Neural progenitor cell (in vitro differentiated cells): ENCODE results near the gene CD24. TPM values are rescaled to one million over a fixed set of nuclear protein-coding genes. Genes with fewer than 3 reads are reported as not detected.
"Not testable (repeated sequence)": the region's sequence is repeated elsewhere in the genome, so short reads cannot be mapped to it uniquely, and the experiment has no call there.

Experiments used
- DNase-seq: peaks from one replicate; pipeline ENCODE4 v3.0.0-alpha.2; 2016; ENCODE audit warnings: low spot score
- H2AFZ ChIP-seq: fragments of 200-600 bp; sonication (generic); replicated peaks from 2 replicates; pipeline ENCODE4 v1.6.1; 2016; ENCODE audit warnings: antibody characterized with exemption
- H3F3A ChIP-seq: fragments of 200-600 bp; sonication (generic); 2 replicates; pipeline ENCODE4 v1.6.1; 2016; ENCODE audit warnings: antibody characterized with exemption, low read depth
- H3K27ac ChIP-seq: fragments of 200-600 bp; sonication (generic); 2 replicates; pipeline ENCODE4 v1.5.1; 2016; ENCODE audit warnings: mild to moderate bottlenecking
- H3K27me3 ChIP-seq: fragments of 200-600 bp; sonication (generic); 2 replicates; pipeline ENCODE4 v1.6.1; 2016; ENCODE audit warnings: mild to moderate bottlenecking, moderate library complexity
- H3K36me3 ChIP-seq: fragments of 200-600 bp; sonication (generic); 2 replicates; pipeline ENCODE4 v1.5.1; 2016
- H3K4me1 ChIP-seq: fragments of 200-600 bp; sonication (generic); 2 replicates; pipeline ENCODE4 v1.6.1; 2016; ENCODE audit warnings: mixed run types
- H3K4me2 ChIP-seq: fragments of 200-600 bp; sonication (generic); 2 replicates; pipeline ENCODE4 v1.6.1; 2016
- H3K4me3 ChIP-seq: fragments of 200-600 bp; sonication (generic); 2 replicates; pipeline ENCODE4 v1.5.1; 2016
- H3K79me2 ChIP-seq: fragments of 200-600 bp; sonication (generic); 2 replicates; pipeline ENCODE4 v1.6.1; 2016; ENCODE audit warnings: low read depth
- H3K9ac ChIP-seq: fragments of 200-600 bp; sonication (generic); 2 replicates; pipeline ENCODE4 v1.6.1; 2016
- H3K9me3 ChIP-seq: fragments of 200-600 bp; sonication (generic); 2 replicates; pipeline ENCODE4 v1.5.1; 2016; ENCODE audit warnings: low read depth
- H4K20me1 ChIP-seq: fragments of 200-600 bp; sonication (generic); 2 replicates; pipeline ENCODE4 v1.6.1; 2016; ENCODE audit warnings: low read depth
- H3K27ac Mint-ChIP-seq: 3 replicates; pipeline ENCODE4 v1.8.0; 2021; ENCODE audit warnings: mixed read lengths
- H3K27me3 Mint-ChIP-seq: 2 replicates; pipeline ENCODE4 v1.8.0; 2022; ENCODE audit warnings: low read depth, mild to moderate bottlenecking, inconsistent platforms, moderate library complexity, mixed read lengths; ENCODE audit not compliant: insufficient read depth
- H3K36me3 Mint-ChIP-seq: 3 replicates; pipeline ENCODE4 v1.8.0; 2021; ENCODE audit warnings: mixed read lengths
- H3K4me1 Mint-ChIP-seq: 3 replicates; pipeline ENCODE4 v1.8.0; 2021; ENCODE audit warnings: mixed read lengths
- H3K4me3 Mint-ChIP-seq: 3 replicates; pipeline ENCODE4 v1.8.0; 2021; ENCODE audit warnings: mild to moderate bottlenecking, moderate library complexity, mixed read lengths
- H3K9me3 Mint-ChIP-seq: 3 replicates; pipeline ENCODE4 v1.8.0; 2020; ENCODE audit warnings: mixed read lengths
- EZH2 ChIP-seq: fragments of 200-600 bp; sonication (generic); IDR thresholded peaks from 2 replicates; pipeline ENCODE4 v1.6.1; 2017; ENCODE audit warnings: antibody characterized with exemption, mild to moderate bottlenecking, moderate library complexity
- EZH2phosphoT487 ChIP-seq: fragments of 200-600 bp; sonication (generic); IDR thresholded peaks from 2 replicates; pipeline ENCODE4 v1.6.1; 2017; ENCODE audit warnings: antibody characterized with exemption
- total RNA-seq: library from RNA; depleted of rRNA; stranded (reverse); fragments of >200 nt; gene quantifications from 2 replicates; pipeline ENCODE4 v1.2.3, GENCODE V29; 2015; ENCODE audit warnings: low replicate concordance
- TF ChIP-seq, protein P1 (sequence below): fragments of 200-600 bp; sonication (generic); IDR thresholded peaks from 2 replicates; pipeline ENCODE4 v1.5.1; 2017; ENCODE audit warnings: antibody characterized with exemption, mild to moderate bottlenecking

Gene CD24
- 330 and 448 TPM in 2 replicates for total RNA-seq

DNA sequence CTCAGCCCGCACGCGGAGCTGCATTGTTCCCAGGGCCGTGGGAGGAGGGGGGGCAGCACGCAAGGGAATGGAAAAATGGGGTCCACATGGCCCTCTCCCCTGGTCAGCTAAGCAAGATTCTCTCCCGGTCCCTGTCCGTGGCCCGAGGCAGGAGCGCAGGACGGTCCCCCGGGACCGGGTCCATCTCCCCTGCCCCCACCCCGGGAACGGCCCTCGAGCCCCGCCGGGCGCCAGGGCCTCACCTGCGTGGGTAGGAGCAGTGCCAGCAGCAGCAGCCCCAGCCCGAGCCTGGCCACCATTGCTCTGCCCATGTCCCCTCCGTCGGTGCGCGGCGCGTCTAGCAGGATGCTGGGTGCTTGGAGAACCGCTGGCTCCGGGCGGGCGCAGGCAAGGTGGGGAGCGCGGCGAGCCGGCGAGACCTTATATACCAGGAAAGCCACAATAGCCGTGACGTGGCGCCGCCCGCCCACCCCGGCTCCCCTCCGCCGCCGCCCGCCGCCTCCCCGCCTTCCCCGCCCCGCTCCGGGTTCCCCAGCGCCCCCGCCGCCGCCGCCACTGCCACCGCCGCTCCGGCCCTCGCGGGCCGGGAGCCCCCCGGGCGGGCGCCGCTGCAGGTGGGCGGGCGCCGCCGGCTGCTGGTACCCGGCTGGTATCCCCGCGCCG lies at the start of gene CD24:
CD24 (minus strand) TSS at position 394 of the 663 bp plus-strand sequence; CDS start at position 311, 83 bp downstream.
- TF ChIP-seq, protein P1, sequence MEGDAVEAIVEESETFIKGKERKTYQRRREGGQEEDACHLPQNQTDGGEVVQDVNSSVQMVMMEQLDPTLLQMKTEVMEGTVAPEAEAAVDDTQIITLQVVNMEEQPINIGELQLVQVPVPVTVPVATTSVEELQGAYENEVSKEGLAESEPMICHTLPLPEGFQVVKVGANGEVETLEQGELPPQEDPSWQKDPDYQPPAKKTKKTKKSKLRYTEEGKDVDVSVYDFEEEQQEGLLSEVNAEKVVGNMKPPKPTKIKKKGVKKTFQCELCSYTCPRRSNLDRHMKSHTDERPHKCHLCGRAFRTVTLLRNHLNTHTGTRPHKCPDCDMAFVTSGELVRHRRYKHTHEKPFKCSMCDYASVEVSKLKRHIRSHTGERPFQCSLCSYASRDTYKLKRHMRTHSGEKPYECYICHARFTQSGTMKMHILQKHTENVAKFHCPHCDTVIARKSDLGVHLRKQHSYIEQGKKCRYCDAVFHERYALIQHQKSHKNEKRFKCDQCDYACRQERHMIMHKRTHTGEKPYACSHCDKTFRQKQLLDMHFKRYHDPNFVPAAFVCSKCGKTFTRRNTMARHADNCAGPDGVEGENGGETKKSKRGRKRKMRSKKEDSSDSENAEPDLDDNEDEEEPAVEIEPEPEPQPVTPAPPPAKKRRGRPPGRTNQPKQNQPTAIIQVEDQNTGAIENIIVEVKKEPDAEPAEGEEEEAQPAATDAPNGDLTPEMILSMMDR: no peak
- no peak for TF ChIP-seq EZH2
- TF ChIP-seq EZH2phosphoT487: no peak
- Histone ChIP-seq H3K4me2 (peak within 1 kb of the TSS; percentile 88), H3K27ac (peak within 1 kb of the TSS; percentile 93), H3K9me3 (no peaks in the 10 kb centered on the region), H4K20me1 (peaks cover 46% of the 10 kb centered on the region), H2AFZ (peak within 1 kb of the TSS; percentile 90), H3K4me3 (peak within 1 kb of the TSS; percentile 96), H3K36me3 (peaks cover 7% of the 10 kb centered on the region), H3K9ac (peak within 1 kb of the TSS; percentile 72), H3F3A (peaks cover 39% of the 10 kb centered on the region), H3K4me1 (peaks cover 13% of the 10 kb centered on the region), H3K27me3 (no peaks in the 10 kb centered on the region), H3K79me2 (peaks cover 55% of the 10 kb centered on the region)
- Mint-ChIP-seq H3K4me3 (peak within 1 kb of the TSS; percentile 96), H3K9me3 (peaks cover 2% of the 10 kb centered on the region), H3K36me3 (peaks cover 21% of the 10 kb centered on the region), H3K27me3 (peaks cover 14% of the 10 kb centered on the region), H3K4me1 (peaks cover 19% of the 10 kb centered on the region), H3K27ac (peak within 1 kb of the TSS; percentile 95)
- DNase-seq: peak; percentile 89

GRCh38 chr6:107021446-107022185 lies 47.1 kb upstream of the CD24 start:
- H3K4me1 Mint-ChIP-seq: no peaks in the 10 kb centered on the region
- Histone ChIP-seq H3K9me3 (no peaks in the 10 kb centered on the region), H3K9ac (no peak overlapping the region), H3K27me3 (no peaks in the 10 kb centered on the region), H4K20me1 (no peaks in the 10 kb centered on the region), H3K4me1 (no peaks in the 10 kb centered on the region), H2AFZ (no peak overlapping the region), H3K27ac (no peak overlapping the region), H3K4me2 (no peak overlapping the region), H3K4me3 (no peak overlapping the region), H3K36me3 (no peaks in the 10 kb centered on the region), H3K79me2 (no peaks in the 10 kb centered on the region), H3F3A (no peaks in the 10 kb centered on the region)
- DNase-seq: no peak
- H3K36me3 Mint-ChIP-seq: no peaks in the 10 kb centered on the region
- no peak overlapping the region for H3K27ac Mint-ChIP-seq
- no peaks in the 10 kb centered on the region for H3K9me3 Mint-ChIP-seq
- H3K4me3 Mint-ChIP-seq: no peak overlapping the region
- H3K27me3 Mint-ChIP-seq: no peaks in the 10 kb centered on the region
- no peak for TF ChIP-seq EZH2
- TF ChIP-seq EZH2phosphoT487: no peak
- TF ChIP-seq, protein P1: no peak

DNA sequence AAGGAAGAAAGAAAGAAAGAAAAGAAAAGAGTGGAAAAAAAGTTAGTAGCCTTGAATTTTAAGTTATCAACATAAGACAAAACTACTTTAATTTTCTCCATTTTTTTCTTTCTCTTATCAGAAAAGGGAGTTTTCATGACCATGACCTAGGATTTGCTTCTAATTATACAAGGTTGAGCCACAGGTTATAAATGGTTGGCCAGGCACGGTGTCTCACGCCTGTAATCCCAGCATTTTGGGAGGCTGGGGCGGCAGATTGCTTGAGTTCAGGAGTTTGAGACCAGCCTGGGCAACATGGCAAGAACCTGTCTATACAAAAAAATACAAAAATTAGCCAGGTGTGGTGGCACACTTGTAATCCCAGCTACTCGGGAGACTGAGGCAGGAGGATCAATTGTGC lies 45.7 kb upstream of the CD24 start:
- no peaks in the 10 kb centered on the region for H3K36me3 ChIP-seq
- no peak for DNase-seq
- no peak overlapping the region for H3K4me2 ChIP-seq
- no peaks in the 10 kb centered on the region for H3K27me3 ChIP-seq
- no peak overlapping the region for H3K27ac Mint-ChIP-seq
- H3K9ac ChIP-seq: no peak overlapping the region
- H3K4me1 ChIP-seq: no peaks in the 10 kb centered on the region
- H3K4me3 Mint-ChIP-seq: no peak overlapping the region
- no peak overlapping the region for H2AFZ ChIP-seq
- H3K4me1 Mint-ChIP-seq: no peaks in the 10 kb centered on the region
- no peak overlapping the region for H3K4me3 ChIP-seq
- H3K9me3 ChIP-seq: no peaks in the 10 kb centered on the region
- H3K27ac ChIP-seq: no peak overlapping the region
- H3K9me3 Mint-ChIP-seq: no peaks in the 10 kb centered on the region
- TF ChIP-seq, protein P1: no peak
- TF ChIP-seq EZH2 (no peak), EZH2phosphoT487 (no peak)
- H3K27me3 Mint-ChIP-seq: no peaks in the 10 kb centered on the region
- no peaks in the 10 kb centered on the region for H3F3A ChIP-seq
- H4K20me1 ChIP-seq: no peaks in the 10 kb centered on the region
- H3K36me3 Mint-ChIP-seq: no peaks in the 10 kb centered on the region
- H3K79me2 ChIP-seq: no peaks in the 10 kb centered on the region

GRCh38 chr6:107019628-107020027 lies 45.1 kb upstream of the CD24 start:
- not testable (repeated sequence) for H3K27me3 ChIP-seq, H3K4me1 ChIP-seq, H3K27ac ChIP-seq, H3K4me3 ChIP-seq, H3K9me3 Mint-ChIP-seq, H4K20me1 ChIP-seq, H2AFZ ChIP-seq, H3K4me1 Mint-ChIP-seq, H3K27me3 Mint-ChIP-seq, H3F3A ChIP-seq, H3K79me2 ChIP-seq, H3K9me3 ChIP-seq, H3K4me3 Mint-ChIP-seq, H3K9ac ChIP-seq, H3K36me3 ChIP-seq, H3K27ac Mint-ChIP-seq, DNase-seq, H3K36me3 Mint-ChIP-seq, H3K4me2 ChIP-seq
